HG03354 (cell line): ENCODE measurements around the gene PODXL2.
"Not testable (repeated sequence)": the region's sequence is repeated elsewhere in the genome, so short reads cannot be mapped to it uniquely, and the experiment has no call there.

Experiments
- ATAC-seq: cut with Tn5 transposase; IDR thresholded peaks from one replicate; pipeline ENCODE4 v1.9.1; 2021; ENCODE audit warnings: mild to moderate bottlenecking; ENCODE audit not compliant: unreplicated experiment, poor library complexity, severe bottlenecking

PODXL2 gene

DNA sequence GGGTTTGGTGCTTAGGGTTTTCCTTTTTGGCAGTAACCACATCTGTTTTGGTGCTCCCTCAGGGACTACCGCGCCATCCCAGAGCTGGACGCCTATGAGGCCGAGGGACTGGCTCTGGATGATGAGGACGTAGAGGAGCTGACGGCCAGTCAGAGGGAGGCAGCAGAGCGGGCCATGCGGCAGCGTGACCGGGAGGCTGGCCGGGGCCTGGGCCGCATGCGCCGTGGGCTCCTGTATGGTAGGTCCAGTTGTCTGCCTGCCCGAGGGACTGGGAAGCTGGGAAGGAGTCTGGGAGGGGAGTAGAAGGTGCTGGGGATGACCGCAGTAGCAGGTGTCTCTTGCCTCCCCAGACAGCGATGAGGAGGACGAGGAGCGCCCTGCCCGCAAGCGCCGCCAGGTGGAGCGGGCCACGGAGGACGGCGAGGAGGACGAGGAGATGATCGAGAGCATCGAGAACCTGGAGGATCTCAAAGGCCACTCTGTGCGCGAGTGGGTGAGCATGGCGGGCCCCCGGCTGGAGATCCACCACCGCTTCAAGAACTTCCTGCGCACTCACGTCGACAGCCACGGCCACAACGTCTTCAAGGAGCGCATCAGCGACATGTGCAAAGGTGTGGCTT is 24.3 kb upstream of the PODXL2 start:
- ATAC-seq, result no peak

DNA sequence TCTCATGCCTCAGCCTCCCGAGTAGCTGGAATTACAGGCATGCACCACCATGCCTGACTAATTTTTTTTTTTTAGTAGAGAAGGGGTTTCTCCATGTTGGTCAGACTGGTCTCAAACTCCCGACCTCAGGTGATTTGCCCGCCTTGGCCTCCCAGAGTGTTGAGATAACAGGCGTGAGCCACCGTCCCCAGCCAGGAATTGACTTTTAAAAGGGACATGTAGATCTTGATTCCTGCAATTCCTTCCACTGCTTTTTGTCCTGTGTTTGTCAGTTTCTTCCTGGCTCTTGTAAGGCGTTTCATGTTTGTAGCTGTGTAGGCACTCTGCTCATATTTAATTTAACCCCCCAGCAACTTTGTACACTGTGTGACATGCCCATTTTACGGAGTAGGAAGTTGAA is 23.4 kb upstream of the PODXL2 start:
- ATAC-seq, result not testable (repeated sequence)

DNA sequence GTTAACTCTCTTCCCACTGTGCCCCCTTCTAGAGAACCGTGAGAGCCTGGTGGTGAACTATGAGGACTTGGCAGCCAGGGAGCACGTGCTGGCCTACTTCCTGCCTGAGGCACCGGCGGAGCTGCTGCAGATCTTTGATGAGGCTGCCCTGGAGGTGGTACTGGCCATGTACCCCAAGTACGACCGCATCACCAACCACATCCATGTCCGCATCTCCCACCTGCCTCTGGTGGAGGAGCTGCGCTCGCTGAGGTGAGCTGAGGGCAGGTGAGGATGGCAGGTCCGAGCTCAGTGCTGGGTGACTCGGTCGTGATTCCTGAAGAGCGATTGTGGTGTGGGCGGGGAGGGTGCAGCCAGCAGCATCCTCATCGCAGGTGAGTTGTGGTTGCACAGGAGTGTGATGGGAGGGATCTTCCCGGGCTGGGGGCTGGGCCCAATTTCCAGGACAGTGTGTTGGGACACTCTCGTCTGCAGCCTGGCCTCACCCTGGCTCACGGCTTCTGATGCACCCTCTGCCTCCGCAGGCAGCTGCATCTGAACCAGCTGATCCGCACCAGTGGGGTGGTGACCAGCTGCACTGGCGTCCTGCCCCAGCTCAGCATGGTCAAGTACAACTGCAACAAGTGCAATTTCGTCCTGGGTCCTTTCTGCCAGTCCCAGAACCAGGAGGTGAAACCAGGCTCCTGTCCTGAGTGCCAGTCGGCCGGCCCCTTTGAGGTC is 22.7 kb upstream of the PODXL2 start:
- no peak for ATAC-seq

DNA sequence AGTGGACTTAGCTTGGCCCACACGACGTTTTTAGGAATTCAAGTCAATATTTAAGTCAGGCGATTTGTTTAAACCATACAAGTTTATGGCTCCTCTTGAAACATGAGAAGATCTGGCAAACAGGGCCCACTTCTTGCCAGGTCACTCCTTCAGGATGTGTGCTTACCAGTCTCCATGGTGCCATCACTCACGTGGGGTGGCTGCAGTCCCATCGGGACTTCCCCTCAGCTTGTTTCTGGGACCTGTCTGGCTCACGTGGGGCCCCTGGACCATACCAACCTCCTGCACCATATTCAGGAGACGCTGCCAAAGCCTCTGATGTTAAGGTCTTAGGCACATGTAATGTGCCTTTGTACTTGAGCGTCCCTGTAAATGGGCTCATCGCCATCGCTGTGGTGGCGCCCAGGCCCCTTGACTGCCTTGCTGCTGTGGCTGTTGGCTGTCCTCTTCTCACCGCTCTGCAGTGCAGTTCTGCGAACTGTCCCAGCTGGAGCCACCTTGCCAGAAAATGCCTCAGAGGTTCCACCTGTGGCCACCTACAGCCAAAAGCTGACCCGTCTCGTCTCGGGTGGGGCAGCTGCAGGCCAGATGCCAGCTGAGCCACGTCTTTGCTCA is 21.9 kb upstream of the PODXL2 start:
- no peak for ATAC-seq

DNA sequence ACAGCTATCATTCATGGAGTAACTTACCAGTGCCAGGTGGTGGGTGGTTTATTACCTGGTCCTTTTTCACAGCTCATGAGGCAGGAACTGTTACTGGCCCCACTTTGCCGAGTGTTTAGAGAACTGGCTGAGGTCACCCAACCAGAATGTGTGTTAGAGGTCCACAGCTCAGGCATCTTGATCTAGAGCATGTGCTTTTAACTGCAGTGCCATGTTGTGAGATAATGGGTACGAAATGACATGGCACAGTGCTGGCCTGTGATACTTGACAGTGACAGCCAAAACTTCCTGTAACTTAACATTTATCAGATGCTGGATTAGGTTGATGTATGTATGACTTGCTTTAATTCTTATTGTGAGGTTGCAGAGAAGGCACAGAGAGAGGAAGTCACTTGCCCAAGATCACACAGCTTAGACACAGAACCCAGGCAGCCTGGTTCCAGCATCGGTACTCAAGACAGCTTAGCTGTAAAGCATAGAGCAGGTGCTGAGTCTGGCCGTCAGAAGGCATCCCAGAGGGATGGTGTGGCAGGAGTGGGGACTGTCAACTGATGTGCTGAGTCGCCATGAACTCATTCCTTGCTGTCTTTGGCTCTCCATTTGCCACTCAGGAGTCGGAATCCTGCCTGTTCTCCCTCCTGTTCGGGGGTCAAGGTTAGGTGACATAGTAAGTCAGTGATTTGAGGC is 21.2 kb upstream of the PODXL2 start:
- no peak for ATAC-seq

DNA sequence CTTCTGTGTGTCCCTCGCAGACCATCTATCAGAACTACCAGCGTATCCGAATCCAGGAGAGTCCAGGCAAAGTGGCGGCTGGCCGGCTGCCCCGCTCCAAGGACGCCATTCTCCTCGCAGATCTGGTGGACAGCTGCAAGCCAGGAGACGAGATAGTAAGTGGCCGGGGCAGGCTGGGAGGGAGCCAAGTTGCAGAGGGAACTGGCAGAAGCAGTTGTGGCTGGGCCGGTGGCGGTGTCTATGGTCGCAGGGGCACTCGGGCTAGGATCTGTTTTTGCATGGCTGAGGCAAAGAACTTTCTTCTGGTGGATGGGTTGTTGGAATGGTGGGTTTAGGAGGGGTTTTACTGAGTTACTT is 20.6 kb upstream of the PODXL2 start:
- ATAC-seq, result no peak

DNA sequence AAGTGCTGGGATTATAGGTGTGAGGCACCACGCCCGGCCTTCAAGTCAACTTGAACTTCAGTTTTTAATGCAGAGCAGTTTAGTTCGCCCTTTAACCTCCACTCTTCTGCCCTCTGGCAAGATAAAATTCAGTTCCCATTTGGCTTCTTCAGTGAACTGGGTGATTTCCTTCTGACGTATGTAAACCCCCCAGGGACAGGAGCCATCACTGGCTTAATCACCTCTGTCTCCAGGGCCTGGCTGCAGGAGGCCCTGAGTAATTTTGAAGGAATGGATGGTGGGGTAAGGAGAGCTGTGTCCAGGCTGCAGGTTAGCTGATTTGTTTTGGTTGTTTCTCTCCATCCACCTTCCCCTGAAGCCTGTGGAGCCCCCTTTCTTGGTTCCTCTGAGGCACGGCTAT is 18.9 kb upstream of the PODXL2 start:
- no peak for ATAC-seq

DNA sequence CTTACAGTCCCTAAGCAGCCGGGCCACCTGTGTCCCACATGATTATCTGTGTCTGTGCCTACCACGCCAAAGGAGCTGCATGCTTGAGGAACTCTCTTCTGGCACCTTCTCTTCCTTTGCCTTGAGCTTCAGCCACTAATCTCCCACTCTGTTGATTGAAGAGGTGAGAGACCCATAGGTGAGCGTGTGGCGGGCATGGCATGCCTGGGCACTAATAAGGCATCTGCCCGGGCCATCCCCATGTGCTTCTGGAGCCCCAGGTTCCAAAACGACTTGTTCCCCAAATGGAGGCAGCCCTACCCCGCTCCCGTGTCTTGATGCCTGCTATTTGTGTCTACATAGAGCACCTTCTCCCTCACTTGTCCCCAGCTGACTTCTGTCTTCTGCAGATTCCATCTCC is 17.7 kb upstream of the PODXL2 start:
- ATAC-seq, result no peak

DNA sequence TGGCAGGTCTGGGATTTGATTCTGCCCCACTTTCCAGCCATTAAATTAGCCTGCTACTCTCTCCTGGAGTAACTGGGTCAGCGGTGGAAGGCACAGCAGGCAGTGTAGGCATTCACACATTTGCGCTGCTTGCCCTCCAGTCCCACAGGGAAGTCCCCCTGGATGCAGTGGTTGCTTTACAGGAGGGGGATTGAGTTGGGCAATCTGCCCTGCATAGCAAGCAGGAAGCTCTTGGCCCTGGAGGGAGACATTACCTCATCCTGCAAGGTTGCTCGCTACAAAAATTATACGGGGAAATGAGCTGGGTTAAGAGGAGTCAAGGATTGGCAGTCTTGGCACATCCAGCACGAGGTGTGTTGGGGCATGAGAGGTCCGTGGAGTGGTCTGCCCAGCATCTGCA is 16.0 kb upstream of the PODXL2 start:
- no peak for ATAC-seq

DNA sequence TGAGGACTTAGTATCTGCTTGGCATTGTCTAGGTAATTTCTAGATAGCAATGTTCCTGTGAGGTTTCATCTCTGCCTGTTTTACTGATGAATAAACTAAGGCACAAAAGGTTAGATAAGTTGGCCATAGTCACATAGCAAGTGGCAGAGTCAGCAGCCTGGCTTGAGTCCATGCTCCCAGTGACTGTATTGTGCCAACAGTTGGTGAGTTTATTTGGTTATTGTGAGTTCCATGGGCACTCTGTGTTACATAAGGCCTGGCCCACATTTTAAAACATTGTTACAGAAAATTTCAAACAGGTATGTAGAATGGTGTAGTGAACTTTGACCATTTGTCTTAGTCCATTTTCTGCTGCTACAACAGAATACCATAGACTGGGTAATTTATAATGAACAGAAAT is 15.6 kb upstream of the PODXL2 start:
- ATAC-seq, result no peak

DNA sequence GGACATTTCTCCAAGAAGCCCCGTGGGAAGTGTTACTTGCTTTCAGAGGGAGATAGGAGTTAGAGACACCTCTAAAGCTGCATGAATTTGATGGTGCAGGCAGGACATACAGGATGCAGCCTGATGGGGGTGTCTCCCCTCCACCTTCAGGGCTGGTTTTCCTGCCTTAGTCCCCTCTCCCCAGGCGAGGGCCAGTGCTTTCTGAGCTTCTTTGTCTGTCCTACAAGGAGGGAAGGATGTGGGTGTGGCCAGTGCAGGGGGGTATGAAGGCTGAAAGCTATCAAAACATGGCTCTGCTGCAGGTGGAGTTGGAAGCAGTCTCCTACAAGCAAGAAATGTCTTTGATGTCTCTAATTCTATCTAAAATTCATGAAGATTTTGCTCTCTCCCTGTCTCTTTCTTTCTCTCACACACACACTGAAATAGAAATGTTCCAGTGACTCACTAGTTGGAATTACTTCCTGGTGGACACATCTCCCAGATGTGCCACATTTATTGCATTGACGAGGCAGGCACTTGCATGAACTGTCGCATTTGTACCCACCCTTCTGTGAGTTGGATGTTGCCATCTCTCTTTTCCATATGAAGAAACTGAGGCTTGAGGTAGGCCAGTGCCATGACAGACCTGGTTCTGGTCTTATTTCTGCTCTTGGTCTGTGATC is 13.9 kb upstream of the PODXL2 start:
- no peak for ATAC-seq

DNA sequence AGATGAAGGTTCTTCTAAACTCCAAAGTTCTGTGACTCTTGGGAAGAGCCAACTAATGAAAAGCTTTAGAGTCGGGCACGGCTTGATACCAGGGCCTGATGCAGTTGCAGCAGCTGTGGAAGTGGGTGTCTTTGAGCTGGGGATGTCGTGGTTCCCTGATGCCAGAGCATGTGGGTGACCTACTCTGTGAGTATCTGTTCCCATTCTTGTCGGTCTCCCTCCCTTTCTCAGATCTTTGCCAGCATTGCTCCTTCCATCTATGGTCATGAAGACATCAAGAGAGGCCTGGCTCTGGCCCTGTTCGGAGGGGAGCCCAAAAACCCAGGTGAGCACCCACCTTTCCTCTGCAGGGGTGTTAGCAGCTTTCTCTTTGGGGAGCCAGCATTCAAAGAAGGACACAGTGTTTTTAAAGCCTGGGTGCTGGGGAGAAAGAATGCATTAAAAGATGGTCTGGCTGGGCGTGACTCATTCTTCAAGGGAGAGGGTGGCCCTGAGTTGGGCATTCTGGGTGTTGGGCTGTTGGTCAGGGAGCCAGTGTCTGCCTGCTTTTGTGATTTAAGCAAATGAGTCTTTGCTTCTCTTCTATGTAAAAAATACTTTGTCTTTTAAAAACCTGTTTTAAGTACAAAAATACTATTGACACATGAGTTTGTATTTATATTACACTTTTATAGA is 13.2 kb upstream of the PODXL2 start:
- no peak for ATAC-seq

DNA sequence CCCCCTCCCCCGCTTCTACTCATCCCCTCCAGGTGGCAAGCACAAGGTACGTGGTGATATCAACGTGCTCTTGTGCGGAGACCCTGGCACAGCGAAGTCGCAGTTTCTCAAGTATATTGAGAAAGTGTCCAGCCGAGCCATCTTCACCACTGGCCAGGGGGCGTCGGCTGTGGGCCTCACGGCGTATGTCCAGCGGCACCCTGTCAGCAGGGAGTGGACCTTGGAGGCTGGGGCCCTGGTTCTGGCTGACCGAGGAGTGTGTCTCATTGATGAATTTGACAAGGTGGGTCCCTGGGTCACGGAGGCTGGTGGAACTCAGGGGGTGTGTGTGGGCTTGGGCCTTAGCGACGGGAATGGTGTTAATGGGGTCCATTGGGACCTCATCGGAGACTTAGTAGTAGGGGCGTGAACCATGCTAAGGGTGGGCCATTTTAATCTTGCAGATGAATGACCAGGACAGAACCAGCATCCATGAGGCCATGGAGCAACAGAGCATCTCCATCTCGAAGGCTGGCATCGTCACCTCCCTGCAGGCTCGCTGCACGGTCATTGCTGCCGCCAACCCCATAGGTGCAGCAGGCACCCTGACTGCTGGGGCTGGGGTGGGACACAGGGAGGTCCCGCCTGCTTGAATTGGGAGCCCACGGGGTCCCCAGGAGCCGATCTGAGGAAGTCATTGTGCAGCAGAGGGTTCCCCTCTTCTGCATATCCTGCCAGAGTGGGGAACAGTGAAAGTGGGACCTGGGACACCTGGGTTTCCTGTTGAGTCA is 12.0 kb upstream of the PODXL2 start:
- ATAC-seq, result no peak

DNA sequence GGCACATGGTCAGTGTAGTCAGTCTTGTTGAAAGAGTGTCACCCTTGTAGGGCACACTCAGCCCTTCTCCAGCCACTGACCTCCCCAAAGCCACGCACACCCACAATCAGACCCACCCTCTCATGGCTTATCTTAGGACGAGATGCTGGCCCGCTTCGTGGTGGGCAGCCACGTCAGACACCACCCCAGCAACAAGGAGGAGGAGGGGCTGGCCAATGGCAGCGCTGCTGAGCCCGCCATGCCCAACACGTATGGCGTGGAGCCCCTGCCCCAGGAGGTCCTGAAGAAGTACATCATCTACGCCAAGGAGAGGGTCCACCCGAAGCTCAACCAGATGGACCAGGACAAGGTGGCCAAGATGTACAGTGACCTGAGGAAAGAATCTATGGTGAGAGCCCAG is 10.1 kb upstream of the PODXL2 start:
- ATAC-seq, result no peak

DNA sequence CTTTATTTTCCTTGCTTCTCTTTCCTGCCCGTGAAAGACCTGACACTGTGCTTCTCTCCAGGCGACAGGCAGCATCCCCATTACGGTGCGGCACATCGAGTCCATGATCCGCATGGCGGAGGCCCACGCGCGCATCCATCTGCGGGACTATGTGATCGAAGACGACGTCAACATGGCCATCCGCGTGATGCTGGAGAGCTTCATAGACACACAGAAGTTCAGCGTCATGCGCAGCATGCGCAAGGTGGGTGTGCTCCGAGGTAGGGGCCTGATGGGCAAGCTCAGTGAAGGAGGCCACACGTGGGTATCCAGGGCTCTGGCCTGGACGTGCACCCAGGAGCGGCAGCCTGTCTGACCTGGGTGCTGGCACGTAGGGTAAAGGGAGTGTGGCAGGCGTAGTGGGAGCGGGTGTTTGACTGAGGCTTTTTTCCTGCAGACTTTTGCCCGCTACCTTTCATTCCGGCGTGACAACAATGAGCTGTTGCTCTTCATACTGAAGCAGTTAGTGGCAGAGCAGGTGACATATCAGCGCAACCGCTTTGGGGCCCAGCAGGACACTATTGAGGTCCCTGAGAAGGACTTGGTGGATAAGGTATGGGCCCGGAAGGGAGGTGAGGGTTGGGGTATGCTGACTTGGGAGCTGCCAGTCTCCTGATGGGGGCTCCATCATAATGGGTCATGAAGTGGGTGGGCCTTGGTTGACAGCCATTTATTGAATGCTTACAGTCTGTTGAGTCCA is 8.2 kb upstream of the PODXL2 start:
- no peak for ATAC-seq

DNA sequence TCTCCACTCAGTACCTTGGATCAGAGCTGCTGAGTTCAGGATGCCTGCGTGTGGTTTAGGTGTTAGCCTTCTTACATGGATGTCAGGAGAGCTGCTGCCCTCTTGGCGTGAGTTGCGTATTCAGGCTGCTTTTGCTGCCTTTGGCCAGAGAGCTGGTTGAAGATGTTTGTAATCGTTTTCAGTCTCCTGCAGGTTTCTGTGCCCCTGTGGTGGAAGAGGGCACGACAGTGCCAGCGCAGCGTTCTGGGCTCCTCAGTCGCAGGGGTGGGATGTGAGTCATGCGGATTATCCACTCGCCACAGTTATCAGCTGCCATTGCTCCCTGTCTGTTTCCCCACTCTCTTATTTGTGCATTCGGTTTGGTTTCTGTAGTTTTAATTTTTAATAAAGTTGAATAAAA is 7.0 kb upstream of the PODXL2 start:
- no peak for ATAC-seq

DNA sequence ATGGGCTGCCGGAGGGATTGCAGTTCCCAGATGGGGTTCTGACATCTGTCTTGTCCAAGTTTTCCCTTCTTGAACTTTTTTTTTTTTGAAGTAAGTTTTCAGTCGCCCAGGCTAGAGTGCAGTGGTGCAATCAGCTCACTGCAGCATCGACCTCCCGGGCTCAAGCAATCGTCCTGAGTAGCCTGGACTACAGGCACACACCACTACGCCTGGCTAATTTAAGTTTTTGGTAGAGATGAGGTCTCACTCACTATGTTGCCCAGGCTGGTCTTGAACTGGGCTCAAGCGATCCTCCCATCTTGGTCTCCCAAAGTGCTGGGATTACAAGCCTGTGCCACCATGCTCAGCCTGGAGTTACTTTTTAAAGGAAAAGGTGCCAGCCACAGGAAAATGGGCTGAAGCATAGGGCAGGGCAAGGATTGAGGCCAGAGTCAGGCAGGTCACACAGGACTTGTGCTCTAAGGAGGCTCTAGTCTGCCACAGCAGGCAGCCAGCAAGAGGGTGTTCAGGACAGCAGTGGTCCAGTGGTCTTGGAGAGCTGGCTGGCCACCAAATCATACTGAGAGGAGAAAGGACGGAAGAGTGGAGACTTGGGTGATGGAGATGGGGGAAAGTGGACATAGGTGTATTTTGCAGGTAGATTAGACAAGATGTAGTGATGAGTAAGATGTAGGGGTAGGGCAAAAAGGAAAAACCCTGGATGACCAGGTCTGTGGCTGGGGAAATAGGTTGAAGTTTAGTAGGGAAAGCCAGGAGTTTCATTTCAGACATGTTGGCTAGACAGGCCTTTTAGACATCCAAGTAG is 6.0 kb upstream of the PODXL2 start:
- no peak for ATAC-seq

DNA sequence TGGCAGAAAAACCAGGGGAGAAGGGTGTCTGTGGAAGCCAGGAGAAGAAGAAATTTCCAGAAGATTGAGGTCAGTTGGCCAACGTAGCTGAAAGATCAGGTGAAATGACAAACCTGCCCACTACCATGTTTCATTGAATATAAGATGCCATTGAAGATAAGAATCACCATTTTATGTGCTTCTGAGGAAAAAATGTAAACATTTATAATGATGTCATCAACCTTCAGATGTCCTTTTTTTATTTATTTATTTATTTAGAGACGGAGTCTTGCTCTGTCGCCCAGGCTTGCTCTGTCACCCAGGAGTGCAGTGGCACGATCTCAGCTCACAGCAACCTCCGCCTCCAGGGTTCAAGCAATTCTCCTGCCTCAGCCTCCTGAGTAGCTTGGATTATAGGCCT is 4.9 kb upstream of the PODXL2 start:
- no peak for ATAC-seq
